ENCODE data around the gene MPG.
"Not testable (repeated sequence)": the region's sequence is repeated elsewhere in the genome, so short reads cannot be mapped to it uniquely, and the experiment has no call there.

Gene MPG

DNA sequence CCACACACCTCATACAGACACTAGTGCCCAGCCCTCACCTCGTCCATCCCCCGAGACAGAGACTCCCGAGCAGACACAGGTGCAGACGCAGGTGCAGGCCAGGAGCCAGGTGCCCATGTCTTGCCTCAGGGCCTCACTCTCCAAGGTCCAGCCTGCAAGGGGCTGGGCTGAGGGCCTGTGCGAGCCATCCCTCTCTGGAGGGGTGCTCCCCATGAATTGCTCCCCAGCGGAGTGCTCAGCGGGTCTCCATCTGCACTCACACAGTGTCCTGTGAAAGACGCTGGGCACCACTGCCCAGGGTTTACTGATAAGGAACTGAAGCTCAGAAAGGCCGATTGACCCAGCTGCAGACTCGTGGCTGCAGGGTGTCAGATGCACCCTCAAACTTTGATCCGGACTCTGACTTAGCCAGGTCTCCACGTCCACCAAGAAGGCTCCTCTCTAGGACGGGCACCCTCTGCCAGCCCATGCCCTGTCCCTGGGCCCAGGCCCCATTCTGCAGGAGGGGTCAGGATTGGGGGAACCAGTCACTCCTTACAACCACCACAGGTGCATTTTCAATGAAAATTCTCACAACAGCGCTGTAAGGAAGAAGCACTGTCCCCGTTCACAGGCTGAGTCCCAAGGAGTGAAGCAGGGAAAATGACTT is 41.6 kb upstream of the MPG start:
- no peak for DNase-seq (ENCODE audit: low spot score)
- TF ChIP-seq, protein P1, sequence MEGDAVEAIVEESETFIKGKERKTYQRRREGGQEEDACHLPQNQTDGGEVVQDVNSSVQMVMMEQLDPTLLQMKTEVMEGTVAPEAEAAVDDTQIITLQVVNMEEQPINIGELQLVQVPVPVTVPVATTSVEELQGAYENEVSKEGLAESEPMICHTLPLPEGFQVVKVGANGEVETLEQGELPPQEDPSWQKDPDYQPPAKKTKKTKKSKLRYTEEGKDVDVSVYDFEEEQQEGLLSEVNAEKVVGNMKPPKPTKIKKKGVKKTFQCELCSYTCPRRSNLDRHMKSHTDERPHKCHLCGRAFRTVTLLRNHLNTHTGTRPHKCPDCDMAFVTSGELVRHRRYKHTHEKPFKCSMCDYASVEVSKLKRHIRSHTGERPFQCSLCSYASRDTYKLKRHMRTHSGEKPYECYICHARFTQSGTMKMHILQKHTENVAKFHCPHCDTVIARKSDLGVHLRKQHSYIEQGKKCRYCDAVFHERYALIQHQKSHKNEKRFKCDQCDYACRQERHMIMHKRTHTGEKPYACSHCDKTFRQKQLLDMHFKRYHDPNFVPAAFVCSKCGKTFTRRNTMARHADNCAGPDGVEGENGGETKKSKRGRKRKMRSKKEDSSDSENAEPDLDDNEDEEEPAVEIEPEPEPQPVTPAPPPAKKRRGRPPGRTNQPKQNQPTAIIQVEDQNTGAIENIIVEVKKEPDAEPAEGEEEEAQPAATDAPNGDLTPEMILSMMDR (IDR thresholded peaks at IDR 0.05; ENCODE audit: extremely low read depth, missing control alignments): no peak

DNA sequence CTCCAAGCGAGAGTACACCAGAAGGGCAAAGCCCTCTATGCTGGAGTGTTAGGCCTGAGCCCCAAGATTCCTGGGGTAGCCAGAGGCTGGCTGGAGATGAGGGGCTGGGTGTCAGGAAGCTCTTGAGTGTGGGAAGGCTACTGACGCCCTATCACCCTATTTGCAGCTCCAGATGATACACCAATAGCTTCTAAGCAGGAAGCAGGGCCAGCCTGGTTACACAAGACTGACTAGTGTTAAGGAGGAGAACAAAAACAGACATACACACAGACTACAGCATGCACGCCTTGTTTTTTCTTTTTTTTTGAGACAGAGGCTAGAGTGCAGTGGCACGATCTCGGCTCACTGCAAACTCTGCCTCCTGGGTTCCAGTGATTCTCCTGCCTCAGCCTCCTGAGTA is 40.5 kb upstream of the MPG start:
- no peak for DNase-seq (ENCODE audit: low spot score)
- TF ChIP-seq, protein P1 (IDR thresholded peaks at IDR 0.05; ENCODE audit: extremely low read depth, missing control alignments): no peak

DNA sequence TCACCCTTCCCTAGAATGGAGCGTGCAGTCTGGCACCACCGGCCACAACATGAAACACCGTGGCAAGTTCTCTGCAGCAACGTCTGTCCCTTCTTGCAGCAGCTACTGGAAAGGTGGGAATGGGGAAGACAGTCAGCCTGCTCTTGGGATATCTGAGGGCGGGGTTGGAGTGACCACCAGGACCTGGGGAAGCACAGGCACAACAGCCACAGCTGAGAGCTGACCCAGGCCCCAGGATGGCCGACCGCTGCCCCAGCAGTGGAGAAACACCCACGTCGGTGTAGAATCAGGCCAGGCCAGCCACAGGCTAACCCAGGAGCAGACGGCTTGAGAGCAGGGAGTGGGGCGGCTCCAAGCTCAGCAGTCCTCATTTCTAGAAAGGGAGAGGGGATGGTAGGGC is 39.8 kb upstream of the MPG start:
- DNase-seq (ENCODE audit: low spot score): not testable (repeated sequence)

DNA sequence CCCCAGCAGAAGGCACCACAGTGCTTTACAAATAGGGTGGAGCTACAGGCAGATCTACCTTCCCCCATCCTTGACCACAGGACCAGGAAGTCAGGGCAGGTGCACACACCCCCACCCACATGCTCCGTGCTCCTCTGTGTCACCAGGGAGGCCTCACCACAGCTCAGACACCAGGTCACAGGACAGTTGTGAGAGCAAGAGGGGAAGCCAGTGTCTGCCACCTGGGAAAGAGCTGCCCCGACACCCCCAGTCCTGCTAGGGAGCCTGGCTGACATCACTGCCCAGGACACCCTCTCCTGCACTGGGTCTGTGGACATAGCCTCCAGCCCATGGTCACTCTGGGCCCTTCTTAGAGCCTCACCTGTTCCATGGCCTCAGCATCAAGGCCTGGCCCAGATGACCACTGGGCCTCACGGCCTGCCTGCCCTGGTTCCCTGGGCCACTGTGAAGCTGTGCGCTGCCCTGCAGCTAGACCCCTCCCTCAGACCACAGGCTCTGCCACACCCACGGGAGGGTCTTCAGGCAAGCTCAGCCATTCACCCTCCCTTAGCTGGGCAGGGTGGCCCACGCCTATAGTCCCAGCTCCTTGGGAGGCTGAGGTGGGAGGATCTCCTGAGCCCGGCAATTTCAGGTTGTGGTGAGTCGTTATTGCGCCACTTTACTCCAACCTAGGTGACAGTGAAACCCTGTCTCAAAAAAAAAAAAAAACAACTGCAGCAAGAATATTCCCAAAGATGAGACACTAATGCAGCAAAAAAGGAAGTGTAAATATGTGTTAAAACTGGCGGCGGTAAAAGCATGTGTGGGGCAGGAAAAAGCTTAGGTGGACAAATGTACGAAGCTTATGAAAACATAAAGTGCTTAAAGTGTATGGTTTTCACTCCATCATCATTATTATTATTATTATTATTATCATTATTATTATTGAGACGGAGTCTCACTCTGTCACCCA is 38.8 kb upstream of the MPG start:
- peak; percentile 84 for DNase-seq (ENCODE audit: low spot score)

DNA sequence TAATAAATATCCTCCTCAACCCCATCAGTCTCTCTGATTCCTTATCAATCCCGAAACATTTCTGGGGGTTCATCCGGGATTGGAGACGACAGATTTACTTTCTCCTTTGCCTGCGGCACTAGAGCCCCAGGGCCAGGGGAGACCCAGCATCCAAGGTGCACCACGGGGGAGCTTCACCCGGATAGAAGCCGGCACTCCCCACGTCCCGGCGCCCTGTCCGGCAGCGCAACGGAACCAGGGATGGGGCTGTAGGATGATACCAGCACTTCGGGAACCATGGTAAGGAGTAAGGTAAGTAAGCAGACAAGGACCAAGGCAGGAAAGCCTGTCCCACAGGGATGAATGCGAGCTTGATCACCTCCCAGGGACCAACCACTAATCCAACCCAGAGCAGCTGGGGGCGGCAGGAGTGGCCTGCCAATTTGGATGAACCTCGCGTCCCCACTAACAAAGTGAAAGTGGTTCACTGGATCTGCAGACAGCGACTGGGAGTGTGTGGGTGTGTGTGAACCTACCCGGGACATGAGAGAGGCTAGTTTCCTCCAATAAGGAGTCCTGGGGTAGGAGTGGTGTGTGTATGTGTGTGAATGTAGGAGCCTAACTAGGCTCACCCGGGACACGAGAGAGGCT is 36.5 kb upstream of the MPG start:
- TF ChIP-seq, protein P1 (IDR thresholded peaks at IDR 0.05; ENCODE audit: extremely low read depth, missing control alignments): no peak
- no peak for DNase-seq (ENCODE audit: low spot score)

More for the DNA sequence above, 38.8 kb upstream of the MPG start:
- TF ChIP-seq, protein P1 (IDR thresholded peaks at IDR 0.05; ENCODE audit: extremely low read depth, missing control alignments): no peak

DNA sequence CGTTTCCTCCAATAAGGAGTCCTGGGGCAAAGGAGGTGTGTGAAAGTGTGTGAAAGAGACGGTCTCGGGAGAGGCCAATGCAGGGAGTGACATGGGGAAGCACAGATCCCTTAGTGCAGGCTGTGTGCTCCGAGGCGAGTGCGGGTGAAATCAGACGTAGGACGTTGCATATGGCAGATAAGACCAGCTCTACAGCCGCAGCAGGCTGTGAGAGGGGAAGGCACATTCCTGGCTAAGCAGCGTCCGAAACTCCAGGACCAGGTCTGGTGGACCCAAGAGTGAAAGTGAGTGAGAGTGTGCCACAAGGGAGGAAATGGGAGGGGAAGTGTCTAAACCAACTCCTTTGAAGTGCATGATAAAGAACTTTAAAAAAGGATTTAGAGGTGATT is 36.0 kb upstream of the MPG start:
- TF ChIP-seq, protein P1 (IDR thresholded peaks at IDR 0.05; ENCODE audit: extremely low read depth, missing control alignments): no peak

DNA sequence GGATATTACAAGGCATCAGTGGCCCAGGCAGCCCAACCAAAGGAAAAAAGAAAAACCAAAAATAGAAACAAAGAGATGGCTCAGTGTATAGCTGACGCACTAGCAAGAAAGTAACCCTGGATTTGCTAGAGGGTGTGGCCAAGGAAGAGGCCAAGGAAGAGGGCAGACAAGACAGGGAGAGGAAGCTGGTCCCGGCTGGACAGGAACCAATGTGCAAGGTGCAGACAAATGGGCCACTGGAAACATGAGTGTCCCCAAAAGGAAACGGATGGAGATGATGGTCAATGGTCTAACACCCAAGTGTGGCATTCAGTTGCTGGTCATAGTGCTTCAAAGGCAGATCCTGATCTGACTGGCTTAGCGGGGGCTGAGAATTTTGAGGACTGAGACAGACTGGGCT is 35.3 kb upstream of the MPG start:
- DNase-seq (ENCODE audit: low spot score): no peak
- TF ChIP-seq, protein P1 (IDR thresholded peaks at IDR 0.05; ENCODE audit: extremely low read depth, missing control alignments): no peak

More for the DNA sequence above, 36.0 kb upstream of the MPG start:
- no peak for DNase-seq (ENCODE audit: low spot score)
